IPS-20b (cell line): Measurements from ENCODE around the gene LRRC73.
"Not testable (repeated sequence)": the region's sequence is repeated elsewhere in the genome, so short reads cannot be mapped to it uniquely, and the experiment has no call there.

ENCODE experiments used
- H3K27ac ChIP-seq: one replicate; pipeline ENCODE4 v1.5.1; 2013; ENCODE audit warnings: low read length
- H3K27me3 ChIP-seq: 2 replicates; pipeline ENCODE4 v1.6.1; 2013; ENCODE audit warnings: mild to moderate bottlenecking, low read length, inconsistent platforms; ENCODE audit not compliant: insufficient read depth
- H3K36me3 ChIP-seq: 2 replicates; pipeline ENCODE4 v1.6.1; 2013; ENCODE audit warnings: low read depth, mild to moderate bottlenecking, inconsistent platforms, low read length, moderate library complexity; ENCODE audit not compliant: insufficient read depth
- H3K4me1 ChIP-seq: 2 replicates; pipeline ENCODE4 v1.6.1; 2013; ENCODE audit warnings: mild to moderate bottlenecking, control low read depth, inconsistent platforms, low read length, moderate library complexity; ENCODE audit not compliant: insufficient read depth
- H3K4me3 ChIP-seq: 2 replicates; pipeline ENCODE4 v1.5.1; 2013; ENCODE audit warnings: mild to moderate bottlenecking, low read length, inconsistent platforms
- H3K9ac ChIP-seq: 2 replicates; pipeline ENCODE4 v1.6.1; 2013; ENCODE audit warnings: low read depth, mild to moderate bottlenecking, inconsistent platforms, low read length, moderate library complexity
- H3K9me3 ChIP-seq: 2 replicates; pipeline ENCODE4 v1.6.1; 2013; ENCODE audit warnings: mild to moderate bottlenecking, low read depth, low read length, inconsistent platforms; ENCODE audit not compliant: insufficient read depth

Gene LRRC73

GRCh38 chr6:43509984-43510826 is at the start of gene LRRC73:
TSS of gene LRRC73 (minus strand) at chr6:43510346. CDS start at chr6:43509785, 561 bp downstream.
- H3K27me3 ChIP-seq, result peaks cover 29% of the 10 kb centered on the region
- peaks cover 37% of the 10 kb centered on the region for H3K36me3 ChIP-seq
- peak within 1 kb of the TSS; percentile 58; the same call in 1 of the 2 replicates for H3K9ac ChIP-seq
- H3K4me3 ChIP-seq, result peak within 1 kb of the TSS; percentile 67
- H3K27ac ChIP-seq, result no peak within 1 kb of the TSS
- no peaks in the 10 kb centered on the region for H3K9me3 ChIP-seq
- H3K4me1 ChIP-seq, result no peaks in the 10 kb centered on the region

- no peak overlapping the region for H3K4me3 ChIP-seq
- H3K9me3 ChIP-seq, result no peaks in the 10 kb centered on the region
- no peak overlapping the region for H3K27ac ChIP-seq
- H3K9ac ChIP-seq, result no peak overlapping the region
- H3K27me3 ChIP-seq, result no peaks in the 10 kb centered on the region
- H3K4me1 ChIP-seq, result no peaks in the 10 kb centered on the region
- peaks cover 100% of the 10 kb centered on the region for H3K36me3 ChIP-seq
These were observed 49.2 kb upstream of the LRRC73 start for GRCh38 chr6:43559328-43559727.

- H3K27ac ChIP-seq, H3K9me3 ChIP-seq, H3K4me3 ChIP-seq, H3K27me3 ChIP-seq, H3K4me1 ChIP-seq, H3K9ac ChIP-seq: not testable (repeated sequence)
- H3K36me3 ChIP-seq, result peaks cover 98% of the 10 kb centered on the region
These were observed 47.5 kb upstream of the LRRC73 start for GRCh38 chr6:43557620-43558019.

GRCh38 chr6:43547222-43547621 is 37.1 kb upstream of the LRRC73 start:
- no peaks in the 10 kb centered on the region for H3K9me3 ChIP-seq
- peaks cover 98% of the 10 kb centered on the region for H3K36me3 ChIP-seq
- H3K4me1 ChIP-seq, result no peaks in the 10 kb centered on the region
- H3K4me3 ChIP-seq, result no peak overlapping the region
- no peak overlapping the region for H3K27ac ChIP-seq
- H3K9ac ChIP-seq, result no peak overlapping the region
- H3K27me3 ChIP-seq, result no peaks in the 10 kb centered on the region

GRCh38 chr6:43544461-43544860 is 34.3 kb upstream of the LRRC73 start:
- peaks cover 93% of the 10 kb centered on the region for H3K36me3 ChIP-seq
- no peaks in the 10 kb centered on the region for H3K27me3 ChIP-seq
- no peak overlapping the region for H3K27ac ChIP-seq
- no peak overlapping the region for H3K9ac ChIP-seq
- no peaks in the 10 kb centered on the region for H3K9me3 ChIP-seq
- no peak overlapping the region for H3K4me3 ChIP-seq
- no peaks in the 10 kb centered on the region for H3K4me1 ChIP-seq

- Histone ChIP-seq H3K36me3 (peaks cover 86% of the 10 kb centered on the region), H3K4me1 (no peaks in the 10 kb centered on the region)
These were observed 31.8 kb upstream of the LRRC73 start for GRCh38 chr6:43541774-43542471.

GRCh38 chr6:43540507-43540906 is 30.4 kb upstream of the LRRC73 start:
- no peaks in the 10 kb centered on the region for H3K4me1 ChIP-seq
- no peak overlapping the region for H3K9ac ChIP-seq
- peaks cover 81% of the 10 kb centered on the region for H3K36me3 ChIP-seq
- no peak overlapping the region for H3K4me3 ChIP-seq
- H3K9me3 ChIP-seq, result no peaks in the 10 kb centered on the region
- H3K27me3 ChIP-seq, result no peaks in the 10 kb centered on the region
- no peak overlapping the region for H3K27ac ChIP-seq

More at GRCh38 chr6:43541774-43542471, 31.8 kb upstream of the LRRC73 start:
- Histone ChIP-seq H3K9ac (no peak overlapping the region), H3K27me3 (no peaks in the 10 kb centered on the region), H3K4me3 (no peak overlapping the region), H3K9me3 (no peaks in the 10 kb centered on the region), H3K27ac (no peak overlapping the region)

- H3K36me3 ChIP-seq, result peaks cover 79% of the 10 kb centered on the region
- not testable (repeated sequence) for H3K27me3 ChIP-seq, H3K4me1 ChIP-seq, H3K4me3 ChIP-seq, H3K9ac ChIP-seq, H3K9me3 ChIP-seq, H3K27ac ChIP-seq
These were observed 29.3 kb upstream of the LRRC73 start for GRCh38 chr6:43539409-43539808.

- not testable (repeated sequence) for H3K27me3 ChIP-seq, H3K4me1 ChIP-seq, H3K9me3 ChIP-seq, H3K9ac ChIP-seq, H3K4me3 ChIP-seq, H3K27ac ChIP-seq
- H3K36me3 ChIP-seq, result peaks cover 79% of the 10 kb centered on the region
These were observed 28.8 kb upstream of the LRRC73 start for GRCh38 chr6:43538986-43539385.

- Histone ChIP-seq H3K9ac (no peak overlapping the region), H3K27ac (no peak overlapping the region), H3K27me3 (no peaks in the 10 kb centered on the region), H3K9me3 (no peaks in the 10 kb centered on the region), H3K4me1 (no peaks in the 10 kb centered on the region), H3K36me3 (peaks cover 89% of the 10 kb centered on the region), H3K4me3 (no peak overlapping the region)
These were observed 22.1 kb upstream of the LRRC73 start for GRCh38 chr6:43532201-43532600.

GRCh38 chr6:43524483-43524961 is 14.4 kb upstream of the LRRC73 start:
- H3K9me3 ChIP-seq, result no peaks in the 10 kb centered on the region
- H3K9ac ChIP-seq, result no peak overlapping the region
- H3K36me3 ChIP-seq, result peaks cover 97% of the 10 kb centered on the region
- H3K27me3 ChIP-seq, result no peaks in the 10 kb centered on the region
- no peak overlapping the region for H3K27ac ChIP-seq
- no peak overlapping the region for H3K4me3 ChIP-seq
- H3K4me1 ChIP-seq, result no peaks in the 10 kb centered on the region

- no peak overlapping the region for H3K9ac ChIP-seq
- H3K4me3 ChIP-seq, result no peak overlapping the region
- no peak overlapping the region for H3K27ac ChIP-seq
- H3K27me3 ChIP-seq, result no peaks in the 10 kb centered on the region
- no peaks in the 10 kb centered on the region for H3K9me3 ChIP-seq
- H3K4me1 ChIP-seq, result peaks cover under 1% of the 10 kb centered on the region
- peaks cover 93% of the 10 kb centered on the region for H3K36me3 ChIP-seq
These were observed 13.1 kb upstream of the LRRC73 start for GRCh38 chr6:43523284-43523683.
